IMR-90 (cell line): ENCODE results near the gene CDCP1. TPM values are rescaled to one million over a fixed set of nuclear protein-coding genes. Genes with fewer than 3 reads are reported as not detected.

ENCODE experiments used
- ATAC-seq: fragments of 200-7000 bp; cut with Tn5 transposase; 2 replicates; pipeline ENCODE4 v1.9.1; 2020; ENCODE audit warnings: low read depth, mild to moderate bottlenecking, moderate library complexity
- BruUV-seq: library from RNA; stranded (reverse); fragments of 400-500 nt; replicated peaks from 2 replicates; lab custom pipeline; 2021; lab: Mats Ljungman, UMichigan
- CTCF ChIA-PET: fragments of 300-600 bp; formaldehyde crosslinking; extraction: SDS; loops from one replicate; lab custom pipeline; 2021; ENCODE audit warnings: antibody characterized with exemption; lab: Yijun Ruan, JAX
- POLR2A ChIA-PET: fragments of 300-600 bp; sonication (Branson Sonifier 250); formaldehyde crosslinking; loops from one replicate; lab custom pipeline; 2022; ENCODE audit warnings: antibody characterized with exemption; ENCODE audit not compliant: unreplicated experiment; lab: Charles Lee
- DNase-seq: peaks from one replicate; pipeline ENCODE4 v3.0.0; 2013
- H2AFZ ChIP-seq: replicated peaks from 2 replicates; pipeline ENCODE3; 2013; ENCODE audit warnings: low read length, mild to moderate bottlenecking; ENCODE audit not compliant: poor library complexity
- H2AK5ac ChIP-seq: 2 replicates; pipeline ENCODE4 v1.6.1; 2013; ENCODE audit warnings: low read depth, low read length, inconsistent platforms
- H2AK9ac ChIP-seq: replicated peaks from 2 replicates; pipeline ENCODE3; 2013; ENCODE audit warnings: mild to moderate bottlenecking, low read depth, low read length, moderate library complexity; ENCODE audit not compliant: poor library complexity
- H2BK120ac ChIP-seq: 2 replicates; pipeline ENCODE4 v1.6.1; 2013; ENCODE audit warnings: low read depth, low read length, inconsistent platforms
- H2BK15ac ChIP-seq: 3 replicates; pipeline ENCODE4 v1.6.1; 2013; ENCODE audit warnings: low read depth, low read length, inconsistent platforms
- H2BK20ac ChIP-seq: 2 replicates; pipeline ENCODE4 v1.6.1; 2013; ENCODE audit warnings: low read depth, mild to moderate bottlenecking, inconsistent platforms, low read length, moderate library complexity
- H2BK5ac ChIP-seq: 2 replicates; pipeline ENCODE4 v1.6.1; 2013; ENCODE audit warnings: mild to moderate bottlenecking, low read depth, low read length, inconsistent platforms; ENCODE audit not compliant: poor library complexity, severe bottlenecking
- H3K14ac ChIP-seq: replicated peaks from 2 replicates; pipeline ENCODE4 v1.6.1; 2013; ENCODE audit warnings: low read depth, low read length, inconsistent platforms
- H3K18ac ChIP-seq: 2 replicates; pipeline ENCODE4 v1.6.1; 2013; ENCODE audit warnings: low read depth, low read length, control low read depth
- H3K23ac ChIP-seq: 2 replicates; pipeline ENCODE4 v1.6.1; 2013; ENCODE audit warnings: low read depth, low read length, inconsistent platforms
- H3K27ac ChIP-seq: 2 replicates; pipeline ENCODE4 v1.5.1; 2013; ENCODE audit warnings: mild to moderate bottlenecking, control low read depth, low read length; ENCODE audit not compliant: insufficient read depth
- H3K27me3 ChIP-seq: 2 replicates; pipeline ENCODE4 v1.6.1; 2013; ENCODE audit warnings: low read length; ENCODE audit not compliant: control insufficient read depth, insufficient read depth
- H3K36me3 ChIP-seq: 2 replicates; pipeline ENCODE4 v1.6.1; 2013; ENCODE audit warnings: low read length, mixed read lengths; ENCODE audit not compliant: control insufficient read depth, insufficient read depth
- H3K4ac ChIP-seq: 2 replicates; pipeline ENCODE4 v1.6.1; 2013; ENCODE audit warnings: low read depth, low read length, inconsistent platforms
- H3K4me1 ChIP-seq: 2 replicates; pipeline ENCODE4 v1.6.1; 2013; ENCODE audit warnings: low read length, mixed read lengths; ENCODE audit not compliant: control insufficient read depth, insufficient read depth
- H3K4me2 ChIP-seq: 2 replicates; pipeline ENCODE4 v1.6.1; 2013; ENCODE audit warnings: low read depth, mild to moderate bottlenecking, control low read depth, low read length, moderate library complexity
- H3K4me3 ChIP-seq: 2 replicates; pipeline ENCODE4 v1.5.1; 2013; ENCODE audit warnings: low read depth, mild to moderate bottlenecking, control low read depth, low read length, moderate library complexity; ENCODE audit not compliant: insufficient read depth
- H3K56ac ChIP-seq: 2 replicates; pipeline ENCODE4 v1.6.1; 2013; ENCODE audit warnings: low read length, inconsistent platforms; ENCODE audit not compliant: insufficient read depth; ENCODE audit errors: extremely low read depth
- H3K79me1 ChIP-seq, 2 experiments: 2 replicates each; pipeline ENCODE4 v1.6.1; 2013; ENCODE audit warnings: low read length in 2 of 2, inconsistent platforms in 1 of 2, low read depth in 1 of 2
- H3K9ac ChIP-seq: 2 replicates; pipeline ENCODE4 v1.6.1; 2013; ENCODE audit warnings: low read depth, low read length, control low read depth
- H3K9me1 ChIP-seq: 2 replicates; pipeline ENCODE4 v1.6.1; 2013; ENCODE audit warnings: low read length, inconsistent platforms; ENCODE audit not compliant: insufficient read depth
- H3K9me3 ChIP-seq: 2 replicates; pipeline ENCODE4 v1.6.1; 2013; ENCODE audit warnings: low read length; ENCODE audit not compliant: control insufficient read depth, insufficient read depth
- H4K20me1 ChIP-seq: 2 replicates; pipeline ENCODE4 v1.6.1; 2013; ENCODE audit warnings: low read length, inconsistent platforms; ENCODE audit not compliant: insufficient read depth
- H4K5ac ChIP-seq: 2 replicates; pipeline ENCODE4 v1.6.1; 2013; ENCODE audit warnings: mild to moderate bottlenecking, low read depth, low read length, control low read depth
- H4K8ac ChIP-seq, 2 experiments: 2 replicates each; pipeline ENCODE4 v1.6.1; 2013; ENCODE audit warnings: low read depth in 2 of 2, low read length in 2 of 2, control low read depth in 1 of 2, inconsistent platforms in 1 of 2
- H4K91ac ChIP-seq: 2 replicates; pipeline ENCODE4 v1.6.1; 2013; ENCODE audit warnings: low read depth, low read length, inconsistent platforms; ENCODE audit not compliant: insufficient read depth
- BHLHE40 ChIP-seq: fragments of 150-350 bp; IDR thresholded peaks from 2 replicates; pipeline ENCODE4 v1.6.1; 2016; ENCODE audit warnings: mild to moderate bottlenecking, low read depth, low read length
- CEBPB ChIP-seq: IDR thresholded peaks from 2 replicates; pipeline ENCODE4 v1.6.1; 2012; ENCODE audit warnings: low read depth, low read length, improper control_type of control experiment
- CHD1 ChIP-seq: IDR thresholded peaks from 2 replicates; pipeline ENCODE4 v1.6.1; 2012; ENCODE audit warnings: low read depth, low read length, improper control_type of control experiment
- FOS ChIP-seq: fragments of 150-350 bp; IDR thresholded peaks from 2 replicates; pipeline ENCODE4 v1.6.1; 2016; ENCODE audit warnings: low read depth, low read length
- MAFK ChIP-seq: IDR thresholded peaks from 2 replicates; pipeline ENCODE4 v1.6.1; 2012; ENCODE audit warnings: low read depth, low read length, improper control_type of control experiment
- MAZ ChIP-seq: IDR thresholded peaks from 2 replicates; pipeline ENCODE4 v1.6.1; 2012; ENCODE audit warnings: low read depth, mild to moderate bottlenecking, low read length, improper control_type of control experiment, moderate library complexity, borderline replicate concordance
- MXI1 ChIP-seq: IDR thresholded peaks from 2 replicates; pipeline ENCODE4 v1.6.1; 2012; ENCODE audit warnings: low read depth, mild to moderate bottlenecking, low read length, moderate library complexity, borderline replicate concordance
- NFE2L2 ChIP-seq: fragments of 150-350 bp; IDR thresholded peaks from 2 replicates; pipeline ENCODE4 v1.6.1; 2016; ENCODE audit warnings: low read depth, mild to moderate bottlenecking, low read length
- POLR2A ChIP-seq: IDR thresholded peaks from 2 replicates; pipeline ENCODE4 v1.6.1; 2012; ENCODE audit warnings: mild to moderate bottlenecking, low read depth, low read length
- RAD21 ChIP-seq: IDR thresholded peaks from 2 replicates; pipeline ENCODE4 v1.6.1; 2012; ENCODE audit warnings: low read length, improper control_type of control experiment
- RCOR1 ChIP-seq: IDR thresholded peaks from 2 replicates; pipeline ENCODE4 v1.6.1; 2012; ENCODE audit warnings: mild to moderate bottlenecking, low read length, improper control_type of control experiment; ENCODE audit not compliant: insufficient replicate concordance
- RFX5 ChIP-seq: IDR thresholded peaks from 2 replicates; pipeline ENCODE4 v1.8.0; 2012; ENCODE audit warnings: low read depth, mild to moderate bottlenecking, low read length, moderate library complexity
- SMC3 ChIP-seq: fragments of 150-350 bp; IDR thresholded peaks from 2 replicates; pipeline ENCODE4 v1.6.1; 2016; ENCODE audit warnings: low read depth, mild to moderate bottlenecking, antibody characterized with exemption, low read length, moderate library complexity
- USF2 ChIP-seq: fragments of 150-350 bp; IDR thresholded peaks from 2 replicates; pipeline ENCODE4 v1.6.1; 2017; ENCODE audit warnings: mild to moderate bottlenecking, antibody characterized with exemption, low read length, low read depth
- WGBS, 2 experiments: methylation state at CpG; one replicate each; pipeline versions ENCODE4 v1.1.5 to v1.1.7; 2013; ENCODE audit warnings: missing lambda C conversion rate in 2 of 2; ENCODE audit not compliant: insufficient read length in 1 of 2; ENCODE audit errors: extremely low coverage in 2 of 2; 5-methylcytosine and 5-hydroxymethylcytosine counted together
- dilution Hi-C: fragments of 300-500 bp; cut with HindIII; formaldehyde crosslinking; loops from one replicate; pipeline ENCODE4 v1.14.3; 2018; ENCODE audit warnings: low sequenced_read_pairs; ENCODE audit not compliant: unreplicated experiment
- in situ Hi-C: fragments of 300-500 bp; cut with MboI; formaldehyde crosslinking; loops from 3 replicates; pipeline ENCODE4 v1.14.3; 2019; ENCODE audit warnings: low sequenced_read_pairs, inconsistent platforms, mixed read lengths
- intact Hi-C: fragments of 100-400 bp; cut with micrococcal nuclease; formaldehyde crosslinking; loops from 2 replicates; pipeline ENCODE4 v1.10.0; 2022
- polyA plus RNA-seq, 3 experiments: library from polyadenylated mRNA; depleted of rRNA; stranded (reverse); fragments of >200 nt; gene quantifications; 2 replicates each; pipeline ENCODE4 v1.2.3, GENCODE V29; 2012; ENCODE audit warnings: low replicate concordance in 1 of 3
- total RNA-seq: library from RNA; depleted of rRNA; stranded (reverse); fragments of >200 nt; gene quantifications from 2 replicates; pipeline ENCODE4 v1.2.3, GENCODE V29; 2012
- TF ChIP-seq, protein P1 (sequence below): conservative IDR thresholded peaks from 2 replicates; pipeline ENCODE4 v1.5.1; 2012; ENCODE audit warnings: mild to moderate bottlenecking, low read depth, low read length, improper control_type of control experiment
- TF ChIP-seq, protein P2 (sequence below): fragments of 150-350 bp; IDR thresholded peaks from 2 replicates; pipeline ENCODE4 v1.6.1; 2016; ENCODE audit warnings: low read depth, mild to moderate bottlenecking, low read length, moderate library complexity, borderline replicate concordance

CDCP1 gene
- total and polyA plus RNA-seq, 2 of the 4 experiments (the other 2 are of a cell fraction): 2.5 to 3.8 TPM

- Histone ChIP-seq H2AFZ (no peak overlapping the region), H3K9ac (no peak overlapping the region), H2AK9ac (peak overlapping the region; percentile 51), H3K14ac (peak overlapping the region; percentile 10; the same call in 1 of the 2 replicates), H4K91ac (no peak overlapping the region), H4K20me1 (no peaks in the 10 kb centered on the region), H3K4me3 (no peak overlapping the region), H2BK15ac (no peak overlapping the region; the same call in 2 of the 3 replicates), H3K9me1 (peaks cover 12% of the 10 kb centered on the region), H3K4ac (peak overlapping the region; percentile 32; the same call in 1 of the 2 replicates), H2BK5ac (no peak overlapping the region), H3K4me2 (no peak overlapping the region), H4K8ac (no peak overlapping the region), H3K56ac (no peak overlapping the region), H3K23ac (no peak overlapping the region), H3K79me1 (peaks cover 0 to 5% of the 10 kb centered on the region in 2 experiments; a peak in 1 of 4 replicates), H2BK20ac (no peak overlapping the region; the same call in 1 of the 2 replicates), H4K5ac (no peak overlapping the region), H2BK120ac (peak overlapping the region; percentile 17; the same call in 1 of the 2 replicates), H3K18ac (no peak overlapping the region), H3K36me3 (no peaks in the 10 kb centered on the region), H3K27me3 (no peaks in the 10 kb centered on the region), H3K27ac (no peak overlapping the region), H3K9me3 (no peaks in the 10 kb centered on the region), H3K4me1 (peaks cover 14% of the 10 kb centered on the region), H2AK5ac (peak overlapping the region; percentile 54)
- intact Hi-C loops: no loop called here
- no CpG with 5 or more reads among the region's 1 CpG for WGBS, 2 experiments
- POLR2A ChIA-PET: no interaction called here
- CTCF ChIA-PET: no interaction called here
- DNase-seq (no peak), ATAC-seq (no peak)
- TF ChIP-seq MAFK (no peak), RFX5 (no peak), CEBPB (no peak), NFE2L2 (no peak), SMC3 (no peak), POLR2A (no peak), RCOR1 (no peak), FOS (no peak), BHLHE40 (no peak), USF2 (no peak), RAD21 (no peak), CHD1 (no peak), MXI1 (no peak), MAZ (no peak)
- TF ChIP-seq, protein P1, sequence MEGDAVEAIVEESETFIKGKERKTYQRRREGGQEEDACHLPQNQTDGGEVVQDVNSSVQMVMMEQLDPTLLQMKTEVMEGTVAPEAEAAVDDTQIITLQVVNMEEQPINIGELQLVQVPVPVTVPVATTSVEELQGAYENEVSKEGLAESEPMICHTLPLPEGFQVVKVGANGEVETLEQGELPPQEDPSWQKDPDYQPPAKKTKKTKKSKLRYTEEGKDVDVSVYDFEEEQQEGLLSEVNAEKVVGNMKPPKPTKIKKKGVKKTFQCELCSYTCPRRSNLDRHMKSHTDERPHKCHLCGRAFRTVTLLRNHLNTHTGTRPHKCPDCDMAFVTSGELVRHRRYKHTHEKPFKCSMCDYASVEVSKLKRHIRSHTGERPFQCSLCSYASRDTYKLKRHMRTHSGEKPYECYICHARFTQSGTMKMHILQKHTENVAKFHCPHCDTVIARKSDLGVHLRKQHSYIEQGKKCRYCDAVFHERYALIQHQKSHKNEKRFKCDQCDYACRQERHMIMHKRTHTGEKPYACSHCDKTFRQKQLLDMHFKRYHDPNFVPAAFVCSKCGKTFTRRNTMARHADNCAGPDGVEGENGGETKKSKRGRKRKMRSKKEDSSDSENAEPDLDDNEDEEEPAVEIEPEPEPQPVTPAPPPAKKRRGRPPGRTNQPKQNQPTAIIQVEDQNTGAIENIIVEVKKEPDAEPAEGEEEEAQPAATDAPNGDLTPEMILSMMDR: no peak
- TF ChIP-seq, protein P2, sequence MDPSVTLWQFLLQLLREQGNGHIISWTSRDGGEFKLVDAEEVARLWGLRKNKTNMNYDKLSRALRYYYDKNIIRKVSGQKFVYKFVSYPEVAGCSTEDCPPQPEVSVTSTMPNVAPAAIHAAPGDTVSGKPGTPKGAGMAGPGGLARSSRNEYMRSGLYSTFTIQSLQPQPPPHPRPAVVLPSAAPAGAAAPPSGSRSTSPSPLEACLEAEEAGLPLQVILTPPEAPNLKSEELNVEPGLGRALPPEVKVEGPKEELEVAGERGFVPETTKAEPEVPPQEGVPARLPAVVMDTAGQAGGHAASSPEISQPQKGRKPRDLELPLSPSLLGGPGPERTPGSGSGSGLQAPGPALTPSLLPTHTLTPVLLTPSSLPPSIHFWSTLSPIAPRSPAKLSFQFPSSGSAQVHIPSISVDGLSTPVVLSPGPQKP: no peak
- dilution Hi-C loops: no loop called here
- in situ Hi-C loops: no loop called here
- no TSS peak for BruUV-seq
Observed at GRCh38 chr3:45080824-45081223, 65.4 kb downstream of the CDCP1 start.
